Liver (tissue), 9 donors: ENCODE data around the gene PIAS4. TPM values are rescaled to one million over a fixed set of nuclear protein-coding genes. Genes with fewer than 3 reads are reported as not detected.

Experiments used
- DNase-seq: peaks from one replicate; pipeline ENCODE4 v3.0.0-alpha.2; 2017; ENCODE audit warnings: low spot score
- H3K27ac ChIP-seq, 2 donors: one replicate each; pipeline ENCODE4 v1.7.0; 2013; ENCODE audit warnings: inconsistent platforms in 2 of 2, low read length in 2 of 2, control low read depth in 1 of 2, low read depth in 1 of 2, mild to moderate bottlenecking in 1 of 2
- H3K27me3 ChIP-seq, 4 donors: one replicate each; pipeline versions ENCODE4 v1.6.1 to v1.7.0; 2013; ENCODE audit warnings: low read length in 3 of 4, inconsistent platforms in 1 of 4, mild to moderate bottlenecking in 1 of 4, moderate library complexity in 1 of 4; ENCODE audit not compliant: control insufficient read depth in 4 of 4, insufficient read depth in 4 of 4
- H3K36me3 ChIP-seq, 4 donors: one replicate each; pipeline versions ENCODE4 v1.6.1 to v1.7.0; 2013; ENCODE audit warnings: low read length in 3 of 4, mild to moderate bottlenecking in 3 of 4, low read depth in 1 of 4, moderate library complexity in 1 of 4; ENCODE audit not compliant: control insufficient read depth in 4 of 4, insufficient read depth in 3 of 4
- H3K4me1 ChIP-seq, 4 donors: one replicate each; pipeline versions ENCODE4 v1.6.1 to v1.7.0; 2013; ENCODE audit warnings: low read length in 3 of 4, mild to moderate bottlenecking in 3 of 4, moderate library complexity in 1 of 4; ENCODE audit not compliant: control insufficient read depth in 4 of 4, insufficient read depth in 4 of 4
- H3K4me3 ChIP-seq, 3 donors: one replicate each; pipeline versions ENCODE4 v1.6.1 to v1.7.0; 2013; ENCODE audit warnings: low read length in 3 of 3, control low read depth in 1 of 3, low read depth in 1 of 3, mild to moderate bottlenecking in 1 of 3
- H3K9ac ChIP-seq, 2 donors: one replicate each; pipeline ENCODE4 v1.7.0; 2013; ENCODE audit warnings: low read length in 2 of 2, mild to moderate bottlenecking in 2 of 2, moderate library complexity in 2 of 2, control low read depth in 1 of 2, low read depth in 1 of 2
- H3K9me3 ChIP-seq, 4 donors: one replicate each; pipeline versions ENCODE4 v1.6.1 to v1.7.0; 2013; ENCODE audit warnings: low read length in 3 of 4; ENCODE audit not compliant: control insufficient read depth in 4 of 4
- ATF3 ChIP-seq: IDR thresholded peaks from 2 replicates; pipeline ENCODE4 v1.6.1; 2016; ENCODE audit warnings: antibody characterized with exemption
- EGR1 ChIP-seq, 2 donors: IDR thresholded peaks; 2 replicates each; pipeline ENCODE4 v1.6.1; 2016 to 2018; ENCODE audit warnings: antibody characterized with exemption in 2 of 2, low read depth in 2 of 2
- FOXA1 ChIP-seq: IDR thresholded peaks from 2 replicates; pipeline ENCODE4 v1.6.1; 2016; ENCODE audit warnings: antibody characterized with exemption
- FOXA2 ChIP-seq: IDR thresholded peaks from 2 replicates; pipeline ENCODE4 v1.6.1; 2016; ENCODE audit warnings: antibody characterized with exemption
- GABPA ChIP-seq, 2 donors: IDR thresholded peaks in 1 of 2; conservative IDR thresholded peaks in 1 of 2; 2 replicates each; pipeline ENCODE4 v1.6.1; 2016; ENCODE audit warnings: antibody characterized with exemption in 2 of 2, mild to moderate bottlenecking in 1 of 2, moderate library complexity in 1 of 2
- HNF4G ChIP-seq: IDR thresholded peaks from 2 replicates; pipeline ENCODE4 v1.6.1; 2016; ENCODE audit warnings: antibody characterized with exemption
- JUND ChIP-seq, 2 donors: IDR thresholded peaks; 2 replicates each; pipeline ENCODE4 v1.6.1; 2016; ENCODE audit warnings: antibody characterized with exemption in 2 of 2
- NR2F2 ChIP-seq: IDR thresholded peaks from 2 replicates; pipeline ENCODE4 v1.6.1; 2016; ENCODE audit warnings: antibody characterized with exemption
- RAD21 ChIP-seq, 2 donors: IDR thresholded peaks; 2 replicates each; pipeline ENCODE4 v1.6.1; 2016; ENCODE audit warnings: antibody characterized with exemption in 2 of 2, mild to moderate bottlenecking in 2 of 2
- RXRA ChIP-seq, 2 donors: IDR thresholded peaks; 2 replicates each; pipeline ENCODE4 v1.6.1; 2017 to 2018; ENCODE audit warnings: antibody characterized with exemption in 2 of 2, mild to moderate bottlenecking in 1 of 2
- SP1 ChIP-seq: IDR thresholded peaks from 2 replicates; pipeline ENCODE4 v1.6.1; 2018; ENCODE audit warnings: antibody characterized with exemption, mild to moderate bottlenecking
- TAF1 ChIP-seq: conservative IDR thresholded peaks from 2 replicates; pipeline ENCODE4 v1.6.1; 2016; ENCODE audit warnings: antibody characterized with exemption, mild to moderate bottlenecking
- ZBTB33 ChIP-seq: IDR thresholded peaks from 2 replicates; pipeline ENCODE4 v1.6.1; 2016; ENCODE audit warnings: antibody characterized with exemption
- WGBS: extraction: QIAGEN DNeasy Blood & Tissue Kit; methylation state at CpG from one replicate; pipeline ENCODE4 v1.1.7; 2013; 5-methylcytosine and 5-hydroxymethylcytosine counted together
- polyA plus RNA-seq, 2 donors: library from polyadenylated mRNA; stranded (reverse) in 1 of 2; unstranded in 1 of 2; fragments of 200-250 nt in 1 of 2; fragments of >200 nt in 1 of 2; fragmentation: Nextera tagmentation in 1 of 2; extraction: Ambion mirVana in 1 of 2; gene quantifications; one replicate each; pipeline versions ENCODE4 v1.2.1 to v1.2.3, GENCODE V29; 2013 to 2015
- total RNA-seq, 2 donors: library from RNA; depleted of rRNA; stranded (reverse); fragments of >200 nt; gene quantifications; one replicate each; pipeline ENCODE4 v1.2.3, GENCODE V29; 2014
- TF ChIP-seq, protein P1 (sequence below): IDR thresholded peaks from 2 replicates; pipeline ENCODE4 v1.6.1; 2016; ENCODE audit warnings: antibody characterized with exemption
- TF ChIP-seq, protein P2 (sequence below): IDR thresholded peaks from 2 replicates; pipeline ENCODE4 v1.6.1; 2016; ENCODE audit warnings: antibody characterized with exemption, mild to moderate bottlenecking
- TF ChIP-seq, protein P3 (sequence below): fragments of 150-350 bp; IDR thresholded peaks from 2 replicates; pipeline ENCODE4 v1.5.1; 2017; ENCODE audit warnings: improper control_type of control experiment, low read depth, low read length; ENCODE audit not compliant: missing input control
- donor health status: healthy.
- donor health status: healthy.
- donor health status: healthy.
- donor health status: healthy.
- donor health status: healthy.

Gene PIAS4
- total and polyA plus RNA-seq, 4 donors, result 5.6 to 14.1 (median 10.6) TPM

- H3K36me3 ChIP-seq, result no peaks in the 10 kb centered on the region
- H3K9ac ChIP-seq, result no peak overlapping the region
- 59% methylated on average over 12 of the region's 12 CpGs for WGBS
- DNase-seq, result no peak
- H3K4me1 ChIP-seq, result peaks cover 2 to 10% (median 3%) of the 10 kb centered on the region in 4 donors
- H3K9me3 ChIP-seq, result no peaks in the 10 kb centered on the region
- no peak overlapping the region for H3K4me3 ChIP-seq
- TF ChIP-seq GABPA (IDR thresholded peaks at IDR 0.05 in 1 of 2, conservative IDR thresholded peaks at IDR 0.05 in 1 of 2), result no peak
- TF ChIP-seq NR2F2, result peak; percentile 27
- no peak for TF ChIP-seq JUND (IDR thresholded peaks at IDR 0.05)
- H3K27ac ChIP-seq, result no peak overlapping the region
- H3K27me3 ChIP-seq, result no peaks in the 10 kb centered on the region
These were observed 61.9 kb downstream of the PIAS4 start for GRCh38 chr19:4069331-4069959.

DNA sequence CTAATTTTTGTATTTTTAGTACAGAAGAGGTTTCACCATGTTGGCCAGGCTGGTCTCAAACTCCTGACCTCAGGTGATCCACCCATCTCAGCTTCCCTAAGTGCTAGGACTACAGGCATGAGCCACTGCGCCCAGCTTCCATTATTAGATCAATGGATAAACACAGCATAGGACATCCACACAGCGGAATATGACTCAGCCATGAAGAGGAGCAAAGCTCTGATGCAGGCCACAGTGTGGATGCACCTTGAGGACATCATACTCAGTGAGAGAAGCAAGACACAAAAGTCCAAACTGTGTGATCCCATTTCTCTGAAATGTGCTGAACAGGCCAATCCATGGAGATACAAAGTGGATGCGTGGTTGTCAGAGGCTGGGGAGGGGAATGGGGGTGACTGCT is 64.1 kb downstream of the PIAS4 start:
- WGBS, result 95% methylated on average over 3 of the region's 3 CpGs
- TF ChIP-seq HNF4G (no peak), ZBTB33 (no peak), FOXA1 (no peak), EGR1 (IDR thresholded peaks at IDR 0.05; ENCODE audit: low read depth in 2 of 2) (no peak), SP1 (no peak), ATF3 (no peak), GABPA (IDR thresholded peaks at IDR 0.05 in 1 of 2, conservative IDR thresholded peaks at IDR 0.05 in 1 of 2) (no peak), TAF1 (no peak), JUND (IDR thresholded peaks at IDR 0.05) (no peak), RAD21 (IDR thresholded peaks at IDR 0.05) (no peak), RXRA (IDR thresholded peaks at IDR 0.05) (no peak), FOXA2 (no peak)
- TF ChIP-seq, protein P1, sequence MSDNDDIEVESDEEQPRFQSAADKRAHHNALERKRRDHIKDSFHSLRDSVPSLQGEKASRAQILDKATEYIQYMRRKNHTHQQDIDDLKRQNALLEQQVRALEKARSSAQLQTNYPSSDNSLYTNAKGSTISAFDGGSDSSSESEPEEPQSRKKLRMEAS, result no peak
- TF ChIP-seq, protein P2, sequence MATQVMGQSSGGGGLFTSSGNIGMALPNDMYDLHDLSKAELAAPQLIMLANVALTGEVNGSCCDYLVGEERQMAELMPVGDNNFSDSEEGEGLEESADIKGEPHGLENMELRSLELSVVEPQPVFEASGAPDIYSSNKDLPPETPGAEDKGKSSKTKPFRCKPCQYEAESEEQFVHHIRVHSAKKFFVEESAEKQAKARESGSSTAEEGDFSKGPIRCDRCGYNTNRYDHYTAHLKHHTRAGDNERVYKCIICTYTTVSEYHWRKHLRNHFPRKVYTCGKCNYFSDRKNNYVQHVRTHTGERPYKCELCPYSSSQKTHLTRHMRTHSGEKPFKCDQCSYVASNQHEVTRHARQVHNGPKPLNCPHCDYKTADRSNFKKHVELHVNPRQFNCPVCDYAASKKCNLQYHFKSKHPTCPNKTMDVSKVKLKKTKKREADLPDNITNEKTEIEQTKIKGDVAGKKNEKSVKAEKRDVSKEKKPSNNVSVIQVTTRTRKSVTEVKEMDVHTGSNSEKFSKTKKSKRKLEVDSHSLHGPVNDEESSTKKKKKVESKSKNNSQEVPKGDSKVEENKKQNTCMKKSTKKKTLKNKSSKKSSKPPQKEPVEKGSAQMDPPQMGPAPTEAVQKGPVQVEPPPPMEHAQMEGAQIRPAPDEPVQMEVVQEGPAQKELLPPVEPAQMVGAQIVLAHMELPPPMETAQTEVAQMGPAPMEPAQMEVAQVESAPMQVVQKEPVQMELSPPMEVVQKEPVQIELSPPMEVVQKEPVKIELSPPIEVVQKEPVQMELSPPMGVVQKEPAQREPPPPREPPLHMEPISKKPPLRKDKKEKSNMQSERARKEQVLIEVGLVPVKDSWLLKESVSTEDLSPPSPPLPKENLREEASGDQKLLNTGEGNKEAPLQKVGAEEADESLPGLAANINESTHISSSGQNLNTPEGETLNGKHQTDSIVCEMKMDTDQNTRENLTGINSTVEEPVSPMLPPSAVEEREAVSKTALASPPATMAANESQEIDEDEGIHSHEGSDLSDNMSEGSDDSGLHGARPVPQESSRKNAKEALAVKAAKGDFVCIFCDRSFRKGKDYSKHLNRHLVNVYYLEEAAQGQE, result no peak
- TF ChIP-seq, protein P3, sequence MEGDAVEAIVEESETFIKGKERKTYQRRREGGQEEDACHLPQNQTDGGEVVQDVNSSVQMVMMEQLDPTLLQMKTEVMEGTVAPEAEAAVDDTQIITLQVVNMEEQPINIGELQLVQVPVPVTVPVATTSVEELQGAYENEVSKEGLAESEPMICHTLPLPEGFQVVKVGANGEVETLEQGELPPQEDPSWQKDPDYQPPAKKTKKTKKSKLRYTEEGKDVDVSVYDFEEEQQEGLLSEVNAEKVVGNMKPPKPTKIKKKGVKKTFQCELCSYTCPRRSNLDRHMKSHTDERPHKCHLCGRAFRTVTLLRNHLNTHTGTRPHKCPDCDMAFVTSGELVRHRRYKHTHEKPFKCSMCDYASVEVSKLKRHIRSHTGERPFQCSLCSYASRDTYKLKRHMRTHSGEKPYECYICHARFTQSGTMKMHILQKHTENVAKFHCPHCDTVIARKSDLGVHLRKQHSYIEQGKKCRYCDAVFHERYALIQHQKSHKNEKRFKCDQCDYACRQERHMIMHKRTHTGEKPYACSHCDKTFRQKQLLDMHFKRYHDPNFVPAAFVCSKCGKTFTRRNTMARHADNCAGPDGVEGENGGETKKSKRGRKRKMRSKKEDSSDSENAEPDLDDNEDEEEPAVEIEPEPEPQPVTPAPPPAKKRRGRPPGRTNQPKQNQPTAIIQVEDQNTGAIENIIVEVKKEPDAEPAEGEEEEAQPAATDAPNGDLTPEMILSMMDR, result no peak
- H3K27me3 ChIP-seq, result no peaks in the 10 kb centered on the region
- no peak for DNase-seq
- no peak overlapping the region for H3K9ac ChIP-seq
- H3K27ac ChIP-seq, result no peak overlapping the region
- H3K36me3 ChIP-seq, result no peaks in the 10 kb centered on the region
- H3K4me3 ChIP-seq, result no peak overlapping the region
- H3K4me1 ChIP-seq, result peaks cover 2 to 10% (median 3%) of the 10 kb centered on the region in 4 donors
- no peaks in the 10 kb centered on the region for H3K9me3 ChIP-seq
